KG1 (cell line): ENCODE data around the gene HERC6.
"Not testable (repeated sequence)": the region's sequence is repeated elsewhere in the genome, so short reads cannot be mapped to it uniquely, and the experiment has no call there.

Source experiments
- DNase-seq: peaks from one replicate; lab custom pipeline; 2025; lab: John Stamatoyannopoulos, UW

HERC6 gene

DNA sequence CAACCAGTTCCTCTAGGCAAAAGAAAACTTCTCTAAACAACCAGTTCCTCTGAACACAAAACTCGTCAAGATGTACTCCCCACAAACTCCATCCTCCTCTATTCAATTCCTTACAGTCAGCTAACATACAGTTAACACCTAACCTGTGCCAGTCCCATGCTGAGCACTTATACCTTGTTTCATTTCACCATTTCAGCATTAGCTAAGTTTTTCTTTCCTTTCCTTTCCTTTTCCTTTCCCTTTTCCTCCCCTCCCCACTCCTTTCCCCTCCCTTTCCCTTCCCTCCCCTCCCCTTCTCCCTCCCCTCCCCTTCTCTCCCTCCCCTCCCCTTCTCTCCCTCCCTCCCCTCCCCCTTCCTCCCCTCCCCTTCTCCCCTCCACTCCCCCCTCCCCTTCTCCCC, 13.1 kb downstream of the HERC6 start:
- no peak for DNase-seq

DNA sequence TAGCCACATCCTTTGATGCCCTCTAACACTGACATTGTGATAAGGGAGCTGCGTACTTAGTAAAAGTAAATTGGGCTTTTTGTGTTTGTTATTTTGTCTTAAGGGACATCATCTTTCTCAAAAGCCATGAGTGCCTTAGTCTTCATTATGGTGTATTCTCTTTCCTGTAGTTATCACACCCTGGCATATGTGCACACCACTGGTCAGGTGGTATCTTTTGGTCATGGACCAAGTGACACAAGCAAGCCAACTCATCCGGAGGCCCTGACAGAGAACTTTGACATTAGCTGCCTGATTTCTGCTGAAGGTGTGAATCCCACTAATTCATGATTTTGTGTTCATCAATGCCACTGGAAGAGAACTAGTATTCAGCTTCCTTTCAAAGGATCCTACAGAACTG, 18.0 kb downstream of the HERC6 start:
- no peak for DNase-seq

DNA sequence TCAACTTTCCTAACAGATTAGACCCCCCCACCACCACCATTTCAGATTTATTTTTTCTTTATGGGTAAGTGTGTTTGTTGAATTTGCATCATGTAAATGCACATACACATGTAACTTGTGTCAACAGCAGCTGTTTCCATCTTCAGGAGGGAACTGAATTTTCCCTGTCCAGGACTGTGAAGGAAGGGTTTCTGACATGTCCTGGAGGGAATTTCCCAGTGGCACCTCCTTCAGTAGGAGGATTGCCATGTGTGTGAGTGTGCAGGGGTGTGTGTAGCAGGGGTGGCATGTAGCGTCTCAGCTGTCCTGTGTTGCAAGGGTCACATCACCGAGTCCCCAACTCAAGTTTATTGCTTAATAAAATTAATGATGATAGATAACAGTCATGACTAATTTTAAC, 19.7 kb downstream of the HERC6 start:
- DNase-seq = no peak

DNA sequence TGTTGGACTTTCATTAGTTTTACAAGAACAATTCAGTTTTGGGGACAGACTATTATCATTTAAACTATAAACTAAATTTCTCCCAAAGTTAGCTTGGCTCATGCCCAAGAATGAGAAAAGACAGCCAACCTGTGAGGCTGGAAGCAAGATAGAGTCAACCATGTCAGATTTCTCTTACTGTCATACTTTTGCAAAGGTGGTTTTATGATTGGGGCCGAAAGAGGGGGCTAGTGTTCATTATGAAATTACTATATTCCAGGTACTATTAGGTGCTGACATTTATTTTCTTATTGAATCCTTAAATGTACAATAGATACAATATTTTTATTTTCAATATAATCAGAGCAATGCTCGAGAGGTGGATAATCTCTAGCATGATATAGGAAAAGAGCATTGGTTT, 30.6 kb downstream of the HERC6 start:
- DNase-seq = no peak

DNA sequence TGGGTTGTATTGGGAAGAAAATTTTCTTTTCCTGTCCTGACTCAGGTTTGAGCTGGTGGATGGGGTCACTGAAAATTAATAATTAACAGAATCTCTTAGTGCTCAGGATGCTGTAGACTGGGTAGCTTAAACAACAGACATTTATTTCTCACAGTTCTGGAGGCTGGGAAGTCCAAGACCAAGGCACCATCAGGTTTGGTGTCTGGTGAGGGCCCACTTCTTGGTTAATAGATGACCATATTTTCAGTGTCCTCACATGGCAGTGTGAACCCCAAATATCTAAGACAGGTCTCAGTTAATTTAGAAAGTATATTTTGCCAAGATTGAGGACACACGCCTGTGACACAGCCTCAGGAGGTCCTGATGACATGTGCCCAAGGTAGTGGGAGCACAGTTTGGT, 31.1 kb downstream of the HERC6 start:
- DNase-seq = no peak

DNA sequence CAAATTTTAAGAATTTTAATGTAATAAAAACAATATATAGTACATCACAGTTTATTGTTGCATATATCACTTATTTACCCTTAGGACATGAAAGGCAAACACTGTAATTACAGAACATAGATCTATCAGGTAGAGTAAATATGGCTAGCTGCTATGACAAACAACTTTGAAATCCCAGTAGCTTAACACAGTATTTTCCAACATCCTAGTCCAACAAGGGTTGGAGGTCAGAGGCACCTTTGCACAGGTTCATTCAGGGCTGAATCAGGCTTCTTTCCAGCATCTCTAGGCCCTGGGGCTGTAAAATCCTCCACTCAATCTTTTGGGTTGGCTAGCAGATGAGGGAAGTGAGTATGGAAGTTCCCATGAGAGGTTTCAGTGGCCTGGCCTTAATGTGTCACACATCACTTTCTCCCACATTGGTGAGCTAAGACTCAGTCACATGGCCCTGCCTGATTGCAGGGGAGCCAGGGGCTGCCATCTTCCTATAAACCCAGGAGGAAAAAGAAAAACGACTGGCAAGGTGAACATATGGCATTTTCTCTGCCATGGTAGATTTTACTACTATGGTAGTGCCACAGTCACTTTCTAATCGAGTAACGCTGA, 32.9 kb downstream of the HERC6 start:
- DNase-seq = no peak

DNA sequence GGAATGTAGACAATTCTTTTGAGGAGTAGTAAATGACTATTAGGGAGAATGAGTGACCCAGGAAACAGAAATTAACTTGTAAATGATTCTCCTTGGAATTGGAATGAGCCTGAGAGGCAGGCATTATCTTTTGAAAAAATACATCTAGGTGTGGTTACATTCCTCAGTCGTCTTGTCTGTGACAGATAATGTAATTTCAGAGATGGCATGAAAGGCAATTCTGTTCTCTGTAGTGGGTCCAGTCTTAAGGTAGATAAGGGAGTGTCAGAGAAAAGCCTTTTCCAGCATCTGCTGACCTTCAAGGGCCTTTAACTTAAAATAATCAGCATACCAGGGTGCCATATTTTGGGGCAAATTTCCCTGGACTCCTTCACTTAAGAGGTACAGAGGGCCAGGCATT, 35.1 kb downstream of the HERC6 start:
- DNase-seq = no peak

DNA sequence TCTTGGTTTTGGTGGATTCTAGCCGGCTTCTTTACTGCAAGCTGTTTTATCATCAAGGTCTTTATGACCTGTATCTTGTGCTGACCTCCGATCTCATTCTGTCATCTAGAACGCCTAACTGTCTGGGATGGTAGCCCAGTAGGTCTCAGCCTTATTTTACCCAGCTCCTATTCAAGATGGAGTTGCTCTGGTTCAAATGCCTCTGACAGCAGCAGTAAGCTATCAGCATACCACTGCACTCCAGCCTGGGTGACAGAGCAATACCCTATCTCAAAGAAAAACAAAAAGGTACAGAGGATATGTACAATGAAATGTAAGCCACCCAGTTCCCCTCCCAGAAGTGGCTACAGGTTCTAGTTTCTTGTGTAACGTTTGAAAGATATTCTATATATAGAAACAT, 36.1 kb downstream of the HERC6 start:
- no peak for DNase-seq

DNA sequence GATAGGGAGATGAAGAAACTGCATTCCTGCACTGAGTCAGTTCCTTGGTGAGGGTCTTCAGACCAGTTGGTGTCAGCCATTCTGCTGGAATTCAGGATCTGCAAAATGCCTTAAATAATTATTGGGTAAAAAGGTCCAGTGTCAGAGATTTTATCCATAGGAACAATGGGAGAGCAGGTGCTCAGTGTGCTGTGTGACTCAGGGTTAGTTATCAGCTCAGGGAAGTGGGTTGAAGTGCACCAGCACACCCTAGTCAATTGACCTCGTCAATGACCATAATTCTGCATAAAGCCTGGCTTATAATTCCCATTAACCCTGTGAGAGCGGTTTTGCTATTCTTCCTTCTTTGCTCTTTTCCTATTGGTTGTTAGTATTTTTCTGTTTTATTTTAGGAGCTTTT, 37.3 kb downstream of the HERC6 start:
- DNase-seq = no peak

DNA sequence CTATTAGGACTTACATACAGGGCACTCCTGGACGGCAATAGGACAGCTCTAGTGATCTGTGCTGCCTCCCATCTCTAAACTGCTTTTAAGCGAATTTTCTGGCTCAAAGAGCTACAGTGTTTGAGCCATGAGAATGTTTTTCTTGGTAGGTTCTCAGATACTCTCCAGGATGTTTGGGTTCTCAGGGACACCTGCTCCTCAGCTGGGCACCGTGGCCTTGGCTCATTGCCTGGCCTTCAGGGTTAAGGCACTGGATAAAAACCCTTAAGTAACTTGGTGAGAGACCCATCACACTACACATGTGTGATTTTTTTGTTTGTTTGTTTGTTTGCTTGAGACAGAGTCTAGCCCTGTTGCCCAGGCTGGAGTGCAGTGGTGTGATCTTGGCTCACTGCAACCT, 39.8 kb downstream of the HERC6 start:
- DNase-seq = no peak

DNA sequence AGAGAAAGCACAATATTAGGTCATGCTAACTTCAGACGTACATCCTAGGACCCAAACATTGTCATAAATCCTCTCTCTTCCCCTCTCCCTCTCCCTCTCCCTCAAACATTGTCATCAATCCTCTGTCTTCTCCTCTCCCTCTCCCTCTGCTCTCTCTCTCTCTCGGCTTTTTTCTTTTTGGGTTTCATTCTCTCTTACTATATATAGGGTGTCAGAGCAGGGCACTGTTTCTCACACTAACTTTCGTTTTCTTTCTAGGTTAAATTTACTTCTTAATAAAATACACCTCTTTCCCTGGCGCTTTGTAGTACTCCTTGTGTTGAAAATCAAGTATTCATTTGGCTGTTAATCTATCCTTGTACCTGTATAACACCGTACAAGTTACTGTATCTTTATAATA, 41.2 kb downstream of the HERC6 start:
- no peak for DNase-seq

DNA sequence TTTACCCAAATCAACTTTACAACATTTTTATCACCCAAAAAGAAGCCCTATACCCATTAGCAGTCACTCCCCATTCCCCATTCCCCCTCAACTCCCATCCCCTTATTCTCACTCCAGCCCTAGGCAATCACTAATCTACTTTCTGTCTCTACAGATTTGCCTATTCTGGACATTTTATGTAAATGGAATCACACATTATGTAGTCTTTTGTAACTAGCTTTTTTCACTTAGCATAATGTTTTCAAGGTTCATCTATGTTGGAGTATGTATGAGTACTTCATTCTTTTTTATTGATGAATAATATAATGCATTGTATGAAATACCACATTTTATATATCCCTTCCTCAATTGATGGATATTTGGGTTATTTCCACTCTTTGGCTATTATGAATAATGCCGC, 42.2 kb downstream of the HERC6 start:
- DNase-seq = no peak

DNA sequence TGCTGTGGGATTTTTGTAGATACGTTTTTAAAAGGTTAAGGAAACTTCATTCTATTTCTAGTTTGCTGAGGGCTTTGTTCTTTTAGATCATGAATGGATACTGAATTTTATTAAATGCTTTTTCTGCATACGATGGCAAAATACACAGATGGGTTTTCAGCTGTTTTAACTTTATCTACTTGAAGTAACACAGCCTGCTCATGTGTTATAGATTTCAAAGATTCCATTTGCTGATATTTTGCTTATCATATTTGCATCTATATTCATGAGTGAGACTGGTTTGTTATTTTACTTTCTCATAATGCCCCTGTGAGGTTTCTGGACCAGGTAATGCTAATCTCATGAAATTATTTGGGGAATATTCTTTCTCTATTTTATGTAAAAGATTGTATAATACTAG, 43.8 kb downstream of the HERC6 start:
- no peak for DNase-seq

DNA sequence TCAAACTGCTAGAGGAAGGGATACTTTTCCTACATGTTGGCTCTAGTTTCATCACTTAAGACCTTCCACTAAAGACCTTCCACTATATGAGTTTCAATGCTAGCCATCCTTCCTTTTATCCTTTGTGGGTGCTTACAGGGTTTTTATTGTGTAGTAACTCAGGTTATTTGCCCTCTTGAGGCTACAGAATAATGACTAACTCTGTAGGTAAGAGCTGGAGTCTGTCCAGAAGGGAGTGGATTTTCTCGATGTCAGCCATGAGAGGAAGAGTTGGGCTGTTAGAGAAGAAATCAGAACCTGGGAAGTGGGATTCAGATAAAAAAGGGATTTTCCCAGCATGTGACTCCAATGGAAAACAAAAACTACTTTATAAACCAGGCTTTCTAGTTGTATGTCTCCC, 50.7 kb downstream of the HERC6 start:
- no peak for DNase-seq

DNA sequence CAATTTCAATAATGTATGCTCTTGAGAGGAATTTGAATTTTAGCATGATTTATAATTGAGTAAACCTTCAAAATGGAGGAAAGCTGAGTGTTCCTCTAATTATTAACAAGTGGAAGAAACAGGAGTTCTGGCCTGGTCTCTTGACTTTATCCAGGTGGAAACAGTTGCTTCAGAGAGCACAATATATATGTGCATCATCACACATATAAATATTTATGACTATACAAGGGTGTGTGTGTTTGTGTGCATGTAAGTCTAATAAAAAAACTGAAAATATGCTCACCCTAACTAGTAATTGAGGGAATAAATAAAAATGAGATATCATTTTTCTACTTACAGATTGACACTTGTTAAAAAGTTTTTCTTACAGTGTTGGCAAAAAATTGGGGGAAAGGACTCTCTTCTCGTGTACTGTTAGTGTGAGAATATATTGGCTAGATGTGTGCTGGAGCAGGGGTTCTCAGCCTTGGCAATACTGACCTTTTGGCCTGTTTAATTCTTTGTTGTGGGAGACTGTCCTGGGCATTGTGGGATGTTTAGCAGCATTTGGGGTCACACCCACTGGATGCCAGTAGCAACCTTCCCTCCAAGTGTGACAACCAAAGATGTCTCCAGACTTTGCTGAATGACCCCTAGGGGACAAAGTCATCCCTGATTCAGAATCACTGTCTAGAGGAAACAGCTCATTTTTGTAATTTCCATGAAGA, 57.5 kb downstream of the HERC6 start:
- no peak for DNase-seq

DNA sequence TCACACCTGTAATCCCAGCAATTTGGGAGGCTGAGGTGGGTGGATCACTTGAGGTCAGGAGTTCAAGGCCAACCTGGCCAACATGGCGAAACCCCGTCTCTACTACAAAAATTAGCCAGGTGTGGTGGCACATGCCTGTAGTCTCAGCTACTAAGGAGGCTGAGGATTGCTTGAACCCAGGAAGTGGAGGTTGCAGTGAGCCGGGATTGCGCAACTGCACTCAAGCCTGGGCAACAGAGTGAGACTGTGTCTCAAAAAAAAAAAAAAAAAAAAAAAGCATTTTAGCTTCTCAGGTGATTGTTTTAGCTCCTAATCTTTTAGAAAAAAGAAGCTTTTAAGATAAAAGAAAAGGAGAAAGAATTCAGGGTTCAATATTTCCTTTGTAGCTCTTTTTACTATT, 59.2 kb downstream of the HERC6 start:
- DNase-seq = not testable (repeated sequence)

DNA sequence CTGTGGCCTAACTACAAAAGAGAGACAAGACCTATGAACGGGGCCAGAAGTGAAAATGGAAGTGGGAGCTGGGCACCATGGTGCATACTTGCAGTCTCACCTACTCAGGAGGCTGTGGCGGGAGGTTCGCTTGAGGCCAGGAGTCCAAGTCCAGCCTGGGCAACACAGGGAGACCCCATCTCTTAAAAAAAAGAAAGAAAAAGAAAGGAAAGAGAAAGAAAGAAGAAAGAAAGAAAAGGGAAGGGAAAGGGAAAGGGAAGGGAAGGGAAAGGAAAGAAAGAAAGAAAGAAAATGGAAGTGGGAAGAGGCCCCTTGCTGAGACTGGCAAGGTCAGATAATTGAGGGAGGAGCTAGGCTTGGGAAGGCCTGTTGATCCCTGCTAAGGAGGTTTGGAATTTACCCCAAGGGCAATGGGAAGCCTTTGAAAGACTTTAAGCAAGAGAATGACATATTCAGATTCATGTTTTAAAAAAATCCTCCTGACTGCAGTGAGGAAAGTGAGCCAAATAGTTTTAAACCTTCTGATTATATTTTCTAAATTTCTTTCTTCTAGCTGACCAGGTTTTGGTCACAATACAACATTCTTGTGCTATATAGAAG, 60.6 kb downstream of the HERC6 start:
- no peak for DNase-seq

DNA sequence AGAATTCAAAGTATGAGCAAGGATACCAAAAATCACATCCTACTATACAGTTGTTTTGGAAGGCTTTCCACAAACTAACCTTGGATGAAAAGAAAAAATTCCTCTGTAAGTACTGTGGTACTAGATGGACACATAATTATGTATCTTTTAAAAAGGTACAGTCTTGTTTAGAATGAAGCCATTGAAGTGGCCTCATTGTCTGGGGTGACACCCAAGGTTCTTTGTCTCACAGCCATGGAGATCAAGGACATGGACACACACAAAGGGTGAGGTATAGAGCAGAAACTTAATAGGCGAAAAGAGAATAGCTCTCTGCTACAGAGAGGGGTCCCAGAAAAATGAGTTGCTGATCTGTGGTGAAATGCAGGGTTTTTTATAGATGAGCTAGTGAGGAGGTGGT, 61.5 kb downstream of the HERC6 start:
- DNase-seq = no peak

DNA sequence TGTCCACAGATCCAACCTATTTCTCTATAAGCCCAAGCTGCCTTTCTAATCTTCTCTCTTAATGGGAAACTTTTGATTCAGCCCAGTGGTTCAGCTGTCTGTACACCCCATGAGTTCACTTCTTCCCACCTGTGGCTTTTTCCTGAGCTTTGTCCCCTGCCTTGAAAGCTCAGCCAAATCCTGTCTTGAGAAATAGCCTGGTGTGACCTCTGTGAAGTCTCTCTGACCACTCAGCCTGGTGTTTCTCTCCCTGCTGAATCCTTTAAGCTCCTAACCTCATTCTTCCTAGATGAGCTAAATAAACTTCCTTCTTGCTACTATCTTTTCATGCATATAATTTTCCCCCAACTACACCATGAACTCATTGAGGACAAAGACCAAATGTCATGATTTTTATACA, 63.0 kb downstream of the HERC6 start:
- DNase-seq = no peak

DNA sequence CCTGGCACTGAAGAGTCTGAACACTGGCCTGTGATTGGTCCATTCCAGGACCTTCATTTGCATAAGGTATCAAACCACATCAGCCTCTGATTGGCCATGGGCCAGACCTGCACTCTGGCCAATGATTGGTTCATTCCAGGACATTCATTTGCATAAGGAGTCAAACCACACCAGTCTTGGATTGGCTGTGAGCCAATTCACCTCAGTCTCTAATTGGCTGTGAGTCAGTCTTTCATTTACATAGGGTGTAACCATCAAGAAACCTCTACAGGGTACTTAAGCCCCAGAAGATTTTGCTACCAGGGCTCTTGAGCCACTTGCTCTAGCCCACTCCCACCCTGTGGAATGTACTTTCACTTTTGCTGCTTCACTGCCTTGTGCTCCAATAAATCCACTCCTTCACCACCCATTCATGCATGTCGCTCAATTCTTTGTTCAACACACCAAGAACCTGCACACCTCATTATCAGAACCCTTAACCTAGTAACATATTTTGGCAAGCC, 64.1 kb downstream of the HERC6 start:
- DNase-seq = no peak

DNA sequence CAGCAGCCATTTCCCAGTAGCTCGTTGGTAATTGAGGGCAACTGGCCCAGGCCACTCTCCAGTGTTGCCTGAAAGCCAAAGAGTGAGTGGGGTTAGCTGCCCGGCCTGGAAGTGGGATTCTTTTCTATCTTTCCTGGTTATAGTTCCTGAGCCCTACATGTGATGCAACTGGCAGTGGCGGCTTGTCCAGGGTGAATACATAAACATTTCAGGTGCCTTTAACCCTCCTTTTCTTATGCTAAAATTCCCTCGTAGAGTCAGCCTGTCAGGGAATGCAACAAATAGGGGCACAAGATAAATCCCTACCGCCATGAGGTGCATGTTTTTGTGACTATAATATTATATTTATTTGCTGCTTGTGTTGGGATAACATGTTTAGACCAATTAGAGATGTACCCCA, 64.8 kb downstream of the HERC6 start:
- no peak for DNase-seq

DNA sequence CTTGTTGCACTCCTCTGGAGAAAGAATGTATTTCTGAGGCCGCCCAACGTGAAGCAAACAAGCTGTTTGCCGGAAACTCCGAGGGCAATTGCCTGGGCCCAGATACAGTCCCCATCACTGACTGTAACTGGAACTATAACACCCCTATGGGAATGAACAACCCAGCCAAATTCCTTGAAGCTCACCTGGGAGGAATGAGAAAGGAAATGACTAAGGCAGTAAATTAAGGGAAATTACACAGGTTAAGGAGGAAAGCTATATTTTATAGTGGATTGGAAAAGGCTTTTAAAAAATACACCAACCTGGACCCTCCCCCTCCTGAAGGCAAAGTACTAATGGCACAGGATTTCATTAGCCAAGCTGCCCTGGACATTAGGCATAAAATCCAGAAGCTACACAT, 66.6 kb downstream of the HERC6 start:
- no peak for DNase-seq

DNA sequence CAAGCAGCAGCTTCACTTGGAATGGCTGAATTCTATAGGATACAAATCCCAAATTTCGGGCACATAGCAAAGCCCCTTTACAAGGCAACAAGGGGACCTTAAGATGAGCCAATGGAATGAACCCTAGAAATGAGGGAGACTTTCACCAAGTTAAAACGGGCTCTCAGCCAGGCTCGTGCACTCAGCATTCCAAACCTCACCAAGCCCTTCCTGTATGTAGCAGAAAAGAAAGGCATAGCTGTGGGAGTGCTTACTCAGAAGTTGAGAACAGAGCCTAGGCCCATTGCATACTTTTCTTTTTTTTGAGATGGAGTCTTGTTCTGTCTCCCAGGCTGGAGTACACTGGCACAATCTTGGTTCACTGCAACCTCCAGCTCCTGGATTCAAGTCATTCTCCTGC, 67.5 kb downstream of the HERC6 start:
- DNase-seq = no peak
